IPS-NIHi11 (cell line): ENCODE data around the gene EMP3.

ENCODE experiments used
- DNase-seq: peaks from one replicate; pipeline ENCODE4 v3.0.0; 2012; ENCODE audit warnings: mixed read lengths, low spot score

Gene EMP3

DNA sequence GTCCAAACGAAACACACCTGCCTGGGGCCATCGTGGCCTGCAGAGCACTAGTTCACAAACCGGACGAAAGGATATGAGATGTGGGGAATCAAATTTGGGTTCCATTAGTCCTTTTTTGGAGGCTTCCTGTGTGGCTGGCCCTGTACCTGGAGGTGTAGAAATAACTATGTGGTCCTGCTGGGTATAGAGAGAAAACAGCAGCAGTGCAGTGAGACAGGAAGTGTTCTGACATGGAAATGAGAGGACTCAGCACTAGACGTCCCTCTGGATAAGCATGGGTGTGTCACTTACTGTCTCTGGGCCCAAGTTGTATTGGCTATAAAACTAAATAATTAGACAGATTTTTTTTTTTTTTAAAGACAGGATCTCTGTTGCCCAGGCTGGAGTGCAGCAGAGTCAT is 53.7 kb downstream of the EMP3 start:
- DNase-seq, result no peak
